Activated CD8-positive, alpha-beta T cell treated with anti-CD3 and anti-CD28 coated beads for 36 hours (primary cell): ENCODE data around the gene TLCD3A. TPM values are rescaled to one million over a fixed set of nuclear protein-coding genes. Genes with fewer than 3 reads are reported as not detected.

Experiments used
- ATAC-seq: fragments of 200-7000 bp; cut with Tn5 transposase; one replicate; pipeline ENCODE4 v1.10.0; 2021; ENCODE audit warnings: mild to moderate bottlenecking, moderate library complexity
- CTCF ChIA-PET: fragments of 350-600 bp; sonication (Branson Sonifier 250); formaldehyde crosslinking; loops from one replicate; lab custom pipeline; 2021; ENCODE audit warnings: antibody characterized with exemption; lab: Charles Lee
- POLR2A ChIA-PET: fragments of 350-600 bp; sonication (Branson Sonifier 250); formaldehyde crosslinking; loops from one replicate; lab custom pipeline; 2021; ENCODE audit warnings: antibody characterized with exemption; lab: Charles Lee
- DNase-seq: peaks from one replicate; pipeline ENCODE4 v3.0.0-alpha.2; 2020
- H3K27ac Mint-ChIP-seq: one replicate; pipeline ENCODE4 v1.8.0; 2021; ENCODE audit warnings: mild to moderate bottlenecking, mixed read lengths
- H3K27me3 Mint-ChIP-seq: one replicate; pipeline ENCODE4 v1.8.0; 2021; ENCODE audit warnings: mixed read lengths
- H3K36me3 Mint-ChIP-seq: one replicate; pipeline ENCODE4 v1.8.0; 2021; ENCODE audit warnings: low read depth, mixed read lengths
- H3K4me1 Mint-ChIP-seq: one replicate; pipeline ENCODE4 v1.8.0; 2021; ENCODE audit warnings: low read depth, mixed read lengths
- H3K4me3 Mint-ChIP-seq: one replicate; pipeline ENCODE4 v1.8.0; 2021; ENCODE audit warnings: mild to moderate bottlenecking, moderate library complexity, mixed read lengths
- H3K9me3 Mint-ChIP-seq: one replicate; pipeline ENCODE4 v1.8.0; 2021; ENCODE audit warnings: mixed read lengths
- CTCF ChIP-seq: fragments of 200-600 bp; IDR thresholded peaks from one replicate; pipeline ENCODE4 v1.8.0; 2022; ENCODE audit warnings: antibody characterized with exemption, mild to moderate bottlenecking
- intact Hi-C: fragments of 100-400 bp; cut with micrococcal nuclease; formaldehyde crosslinking; loops from one replicate; pipeline ENCODE4 v1.10.0; 2022
- total RNA-seq, 2 experiments: library from RNA; stranded (reverse); gene quantifications; one replicate each; pipeline ENCODE4 v1.2.3, GENCODE V29; 2021

The TLCD3A gene
- total RNA-seq, 2 experiments from 2014 or later, result 30.9 to 34.4 TPM

- intact Hi-C loops, result no loop called here
- ChIA-PET CTCF (interaction anchor here (1.3 to 1.6 kb wide), 2 partner anchors 189 to 208 kb away, joined by 3 to 6 read pairs; partner anchors contain the start of gene NXN), POLR2A (interaction anchor here (1.2 to 1.8 kb wide), 2 partner anchors 9 to 10 kb away, joined by 10 read pairs; partner anchors contain the start of genes GLOD4 and MRM3)
- DNase-seq (no peak), ATAC-seq (no peak)
- Mint-ChIP-seq H3K27me3 (no peaks in the 10 kb centered on the region), H3K27ac (no peak overlapping the region), H3K9me3 (no peaks in the 10 kb centered on the region), H3K36me3 (peaks cover 26% of the 10 kb centered on the region), H3K4me1 (no peaks in the 10 kb centered on the region), H3K4me3 (no peak overlapping the region)
- TF ChIP-seq CTCF, result no peak
Measured at GRCh38 chr17:791829-792228, 59.4 kb downstream of the TLCD3A start.

GRCh38 chr17:792277-792676 is 59.9 kb downstream of the TLCD3A start:
- no peak for TF ChIP-seq CTCF
- Mint-ChIP-seq H3K9me3 (no peaks in the 10 kb centered on the region), H3K4me3 (no peak overlapping the region), H3K27me3 (no peaks in the 10 kb centered on the region), H3K36me3 (peaks cover 23% of the 10 kb centered on the region), H3K27ac (no peak overlapping the region), H3K4me1 (no peaks in the 10 kb centered on the region)
- POLR2A ChIA-PET, result interaction anchor here (0.6 to 1.8 kb wide), 3 partner anchors 9 to 11 kb away, joined by 3 to 10 read pairs (median 10); partner anchors contain the start of genes GLOD4 and MRM3
- DNase-seq (peak; percentile 12), ATAC-seq (no peak)
- intact Hi-C loops, result no loop called here
- CTCF ChIA-PET, result interaction anchor here (1.6 kb wide), 1 partner anchor 188 kb away, joined by 6 read pairs; the partner anchor contains the start of gene NXN

Other genes starting within 250 kb of the TLCD3A start
- 10 to 100 TPM; 55.7 to 61.6 TPM for gene VPS53, start 17.8 kb upstream of the TLCD3A start, total RNA-seq
- 10 to 100 TPM; 52.8 to 55.8 TPM for gene GEMIN4, start 19.7 kb downstream of the TLCD3A start, total RNA-seq
- gene GLOD4, start 49.7 kb downstream of the TLCD3A start, total RNA-seq, result 10 to 100 TPM; 47.3 to 55.2 TPM
- gene MRM3, start 49.8 kb downstream of the TLCD3A start, total RNA-seq, result 10 to 100 TPM; 35.5 to 36.2 TPM
- 1 to 10 TPM; 1.2 to 1.4 TPM for gene NXN, start 247.2 kb downstream of the TLCD3A start, total RNA-seq